Measurements from ENCODE around the gene LSAMP.

DNA sequence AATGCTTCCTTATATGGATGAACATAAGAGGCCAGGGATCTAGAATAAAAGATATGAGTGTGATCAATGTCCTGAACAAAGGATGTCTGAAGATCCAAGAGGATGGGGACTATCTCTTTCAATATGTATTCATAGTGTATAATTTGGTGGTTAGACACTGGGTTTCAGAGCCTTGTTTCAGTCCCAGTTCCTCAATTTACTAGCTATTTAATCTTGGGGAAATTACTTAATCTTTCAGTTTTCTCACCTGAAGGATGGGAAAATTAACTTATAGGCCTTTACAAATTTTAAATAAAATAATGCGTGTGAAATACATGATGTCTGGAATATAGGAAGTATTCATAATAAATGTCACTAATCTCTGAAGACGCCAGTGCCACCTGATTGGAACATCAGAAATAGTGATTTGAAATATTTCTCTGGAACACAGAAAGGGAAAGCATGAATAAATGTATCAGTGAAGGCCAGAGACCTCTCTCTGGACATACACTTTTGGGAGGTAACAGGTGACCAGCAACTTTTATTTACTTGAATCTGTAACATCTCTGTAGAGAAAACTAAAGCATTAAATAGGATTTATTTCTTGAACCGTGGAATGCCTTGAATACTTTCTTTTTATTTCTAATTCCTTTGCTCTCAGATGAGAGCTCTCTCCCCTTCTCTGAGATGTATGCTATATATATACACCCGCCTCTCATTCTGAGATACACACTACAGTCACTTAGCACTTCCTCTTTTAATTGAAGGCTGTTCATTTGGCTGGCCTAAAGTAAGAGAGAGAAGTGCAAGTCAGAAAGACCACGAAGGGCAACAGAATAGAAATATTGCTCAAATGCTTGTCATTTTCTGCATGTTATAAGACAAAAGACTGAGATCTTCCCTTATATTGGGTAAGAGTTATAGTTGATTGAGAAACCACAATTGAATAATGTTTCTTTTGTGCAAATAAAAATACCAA is 407.1 kb downstream of the LSAMP start:
- TF ChIP-seq CTCF (IDR thresholded peaks at IDR 0.05), result no peak
- no peak for TF ChIP-seq POLR2A (IDR thresholded peaks at IDR 0.05)
